Fibroblast of lung (primary cell): Measurements from ENCODE around the gene NHS.

ENCODE experiments used
- EZH2 ChIP-seq: IDR thresholded peaks from 2 replicates; pipeline ENCODE4 v1.5.1; 2012; ENCODE audit warnings: low read length, control low read depth, mild to moderate bottlenecking; ENCODE audit errors: missing control alignments
- TF ChIP-seq, protein P1 (sequence below), 2 donors: IDR thresholded peaks in 1 of 2; conservative IDR thresholded peaks in 1 of 2; 1 replicate in 1 of 2; 2 replicates in 1 of 2; pipeline ENCODE4 v1.5.1; 2011 to 2012; ENCODE audit warnings: low read length in 2 of 2, control low read depth in 1 of 2, inconsistent platforms in 1 of 2, low read depth in 1 of 2, mild to moderate bottlenecking in 1 of 2

DNA sequence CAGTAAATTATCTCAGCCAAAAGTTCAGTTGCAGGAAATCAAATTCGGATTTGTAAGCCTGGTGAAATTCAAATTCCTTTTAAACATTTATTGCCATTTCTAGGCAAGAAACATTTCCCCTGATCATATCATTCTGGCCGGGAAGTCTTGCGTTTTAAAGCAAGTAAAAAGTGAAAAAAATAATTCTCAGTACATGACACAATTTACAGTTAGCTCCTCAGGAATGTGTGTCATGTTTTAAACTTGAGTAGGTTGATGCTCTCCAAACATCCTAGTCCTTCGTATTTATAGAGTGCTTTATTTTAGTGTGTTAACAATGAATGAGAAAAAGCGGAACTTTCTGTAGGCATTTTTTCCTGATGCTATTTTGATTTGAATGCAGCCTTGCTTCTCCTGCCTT lies 204.0 kb downstream of the NHS start:
- TF ChIP-seq EZH2: no peak
- TF ChIP-seq, protein P1, sequence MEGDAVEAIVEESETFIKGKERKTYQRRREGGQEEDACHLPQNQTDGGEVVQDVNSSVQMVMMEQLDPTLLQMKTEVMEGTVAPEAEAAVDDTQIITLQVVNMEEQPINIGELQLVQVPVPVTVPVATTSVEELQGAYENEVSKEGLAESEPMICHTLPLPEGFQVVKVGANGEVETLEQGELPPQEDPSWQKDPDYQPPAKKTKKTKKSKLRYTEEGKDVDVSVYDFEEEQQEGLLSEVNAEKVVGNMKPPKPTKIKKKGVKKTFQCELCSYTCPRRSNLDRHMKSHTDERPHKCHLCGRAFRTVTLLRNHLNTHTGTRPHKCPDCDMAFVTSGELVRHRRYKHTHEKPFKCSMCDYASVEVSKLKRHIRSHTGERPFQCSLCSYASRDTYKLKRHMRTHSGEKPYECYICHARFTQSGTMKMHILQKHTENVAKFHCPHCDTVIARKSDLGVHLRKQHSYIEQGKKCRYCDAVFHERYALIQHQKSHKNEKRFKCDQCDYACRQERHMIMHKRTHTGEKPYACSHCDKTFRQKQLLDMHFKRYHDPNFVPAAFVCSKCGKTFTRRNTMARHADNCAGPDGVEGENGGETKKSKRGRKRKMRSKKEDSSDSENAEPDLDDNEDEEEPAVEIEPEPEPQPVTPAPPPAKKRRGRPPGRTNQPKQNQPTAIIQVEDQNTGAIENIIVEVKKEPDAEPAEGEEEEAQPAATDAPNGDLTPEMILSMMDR (conservative IDR thresholded peaks at IDR 0.05 in 1 of 2, IDR thresholded peaks at IDR 0.05 in 1 of 2; ENCODE audit: low read depth in 1 of 2, low read length in 2 of 2): no peak
